22Rv1 (cell line): ENCODE results near the gene CYP27B1.

Source experiments
- CTCF ChIP-seq: fragments of 450-650 bp; IDR thresholded peaks from 2 replicates; pipeline ENCODE4 v1.5.1; 2017; ENCODE audit warnings: mild to moderate bottlenecking
- ZFX ChIP-seq: fragments of 450-650 bp; IDR thresholded peaks from 2 replicates; pipeline ENCODE4 v1.6.1; 2017; ENCODE audit warnings: antibody characterized with exemption, borderline replicate concordance

- TF ChIP-seq CTCF = no peak
- no peak for TF ChIP-seq ZFX
Observed at GRCh38 chr12:57755454-57756372, 11.2 kb downstream of the CYP27B1 start.
